Measurements from ENCODE around the gene GGT6. TPM values are rescaled to one million over a fixed set of nuclear protein-coding genes. Genes with fewer than 3 reads are reported as not detected.
A peak's percentile ranks its signal among the peaks of the same experiment; 100 is the strongest.

Gene GGT6
- total and polyA plus RNA-seq, 2 of the 13 experiments (the other 11 are each of a cell fraction or from before 2014, with no cell fraction given): 0.16 to 0.80 TPM

- Histone ChIP-seq H3K27me3 (ENCODE audit: control insufficient read depth in 1 of 2, insufficient read depth in 2 of 2, low read length in 2 of 2) (peaks cover 10 to 62% of the 10 kb centered on the region in 2 experiments), H2AFZ (ENCODE audit: low read length) (no peak overlapping the region), H3K9ac (ENCODE audit: insufficient read depth, low read depth, low read length) (0 out of 2 replicates have a peak overlapping the region, but pooled peaks have one; percentile 7), H3K4me2 (ENCODE audit: low read depth, low read length) (peak overlapping the region; percentile 46), H3K79me2 (ENCODE audit: insufficient read depth, low read length) (no peaks in the 10 kb centered on the region), H3K4me3 (replicated peaks in 1 of 3; ENCODE audit: insufficient read depth in 1 of 3, low read depth in 2 of 3, low read length in 3 of 3) (peak overlapping the region in 1 of 3 experiments; percentile 44; a peak in 1 of 6 replicates), H3K9me3 (ENCODE audit: low read length) (no peaks in the 10 kb centered on the region), H3K36me3 (replicated peaks in 1 of 2; ENCODE audit: control insufficient read depth in 1 of 2, insufficient read depth in 2 of 2, low read length in 2 of 2) (no peaks in the 10 kb centered on the region), H3K27ac (ENCODE audit: extremely low read length, insufficient read depth, low read length) (no peak overlapping the region), H3K4me1 (ENCODE audit: insufficient read depth, low read length) (peaks cover 15% of the 10 kb centered on the region), H4K20me1 (ENCODE audit: insufficient read depth, low read length) (no peaks in the 10 kb centered on the region)
- POLR2A ChIA-PET: no interaction called here
- no peak for DNase-seq (ENCODE audit: low spot score)
- TF ChIP-seq GLMP (CRISPR knock-in tag; IDR thresholded peaks at IDR 0.05; ENCODE audit: borderline replicate concordance) (no peak), ZFP91 (CRISPR knock-in tag; IDR thresholded peaks at IDR 0.05; ENCODE audit: borderline replicate concordance) (0 out of 2 replicates have a peak, but pooled peaks have one; percentile 15), ZNF687 (CRISPR knock-in tag; IDR thresholded peaks at IDR 0.05) (peak; percentile 45)
- WGBS (ENCODE audit: low lambda C conversion rate): no CpG with 5 or more reads among the region's 14 CpGs
- in situ Hi-C loops (cut with HindIII; ENCODE audit: extremely low pct_ligation_motif_present, low pct_unique_long_range_greater_than_20kb) (no loop called here), intact Hi-C loops (cut with micrococcal nuclease; ENCODE audit: unreplicated experiment) (no loop called here)
- no TSS peak for BruUV-seq (replicated peaks)
- peak; percentile 44 for ATAC-seq
- FAIRE-seq: no peak
- CTCF ChIA-PET (ENCODE audit: low intra/inter-chr PET ratio, low total read pairs): no interaction called here
These were observed 41.0 kb downstream of the GGT6 start for GRCh38 chr17:4519361-4519788.
